Heart left ventricle (tissue), 16 donors: ENCODE results near the gene TMED5. TPM values are rescaled to one million over a fixed set of nuclear protein-coding genes. Genes with fewer than 3 reads are reported as not detected.

Experiments used
- ATAC-seq, 4 donors: fragments of 200-7000 bp; cut with Tn5 transposase; one replicate each; pipeline ENCODE4 v1.9.1; 2020 to 2022; ENCODE audit warnings: moderate library complexity in 4 of 4, mild to moderate bottlenecking in 3 of 4, moderate number of reproducible peaks in 1 of 4
- DNase-seq, 5 donors: peaks; one replicate each; pipeline ENCODE4 v3.0.0-alpha.2; 2020
- H3K27ac ChIP-seq, 12 donors: fragments of 200-600 bp; sonication (generic) in 4 of 12; one replicate each; pipeline versions ENCODE4 v1.5.0 to v1.8.0; 2016 to 2022; ENCODE audit warnings: mild to moderate bottlenecking in 2 of 12
- H3K27me3 ChIP-seq, 9 donors: fragments of 200-600 bp; sonication (generic) in 2 of 9; one replicate each; pipeline versions ENCODE4 v1.5.1 to v1.8.0; 2016 to 2022; ENCODE audit warnings: mild to moderate bottlenecking in 3 of 9
- H3K36me3 ChIP-seq, 9 donors: fragments of 200-600 bp; sonication (generic) in 2 of 9; one replicate each; pipeline versions ENCODE4 v1.5.0 to v1.8.0; 2018 to 2022; ENCODE audit warnings: mild to moderate bottlenecking in 2 of 9
- H3K4me1 ChIP-seq, 12 donors: fragments of 200-600 bp; sonication (generic) in 4 of 12; one replicate each; pipeline versions ENCODE4 v1.5.0 to v1.8.0; 2016 to 2022; ENCODE audit warnings: mild to moderate bottlenecking in 3 of 12
- H3K4me3 ChIP-seq, 12 donors: fragments of 200-600 bp; sonication (generic) in 4 of 12; one replicate each; pipeline versions ENCODE4 v1.5.0 to v1.8.0; 2017 to 2022; ENCODE audit warnings: mild to moderate bottlenecking in 9 of 12, moderate library complexity in 4 of 12
- H3K9me3 ChIP-seq, 12 donors: fragments of 200-600 bp; sonication (generic) in 4 of 12; one replicate each; pipeline versions ENCODE4 v1.5.0 to v1.8.0; 2016 to 2022; ENCODE audit warnings: mild to moderate bottlenecking in 1 of 12
- POLR2A ChIP-seq, 2 donors: fragments of 450-650 bp; IDR thresholded peaks; one replicate each; pipeline ENCODE4 v1.6.1; 2017; ENCODE audit warnings: antibody characterized with exemption in 2 of 2, mild to moderate bottlenecking in 2 of 2, moderate library complexity in 2 of 2
- WGBS, 4 donors: extraction: QIAGEN DNeasy Blood & Tissue Kit in 2 of 4; methylation state at CpG; one replicate each; pipeline versions ENCODE4 v1.1.5 to v1.1.7; 2013 to 2018; 5-methylcytosine and 5-hydroxymethylcytosine counted together
- intact Hi-C, 10 donors: fragments of 100-400 bp; cut with DNase I; formaldehyde crosslinking; loops; one replicate each; pipeline versions ENCODE4 v1.11.1 to v1.14.2; 2022
- polyA plus RNA-seq, 2 donors: library from polyadenylated mRNA; stranded (reverse); fragments of 200-250 nt; gene quantifications; one replicate each; pipeline ENCODE4 v1.2.3, GENCODE V29; 2013
- total RNA-seq, 9 donors: library from RNA; depleted of rRNA in 2 of 9; stranded (reverse); fragments of >200 nt in 2 of 9; fragmentation: NEBNext Ultra II Directional in 3 of 9; extraction: Animal tissue kit (Norgen Biotek cat#: 25700) in 3 of 9; gene quantifications; one replicate each; pipeline versions ENCODE4 v1.1.0 to v1.2.4, GENCODE V29; 2016 to 2023
- TF ChIP-seq, protein P1 (sequence below), 12 donors: fragments of 200-600 bp; sonication (generic) in 4 of 12; IDR thresholded peaks; one replicate each; pipeline versions ENCODE4 v1.5.0 to v1.8.0; 2018 to 2022; ENCODE audit warnings: antibody characterized with exemption in 12 of 12, mild to moderate bottlenecking in 5 of 12
- donor health status: ischemic (EF 13 %, LVEDD 7.1; RV severe dilation, severe dysfunction).
- donor health status: healthy with polysubstance abuse.
- donor health status: DM: no; HTN: yes; CAD: no.
- donor health status: DM: no; HTN: no; CAD: no.
- donor health status: ischemic (EF 25% LVEDD 6.9; RV normal size, moderate dysfunction).
- donor health status: ischemic (EF 25% LVEDD 5.7; RV mildly dilated, moderate dysfunction).
- donor health status: healthy.
- donor health status: DM: yes; HTN: yes; CAD: no.
- donor health status: ischemic (EF 35%, LVEDD 5.7; RV mildly dilated, moderate dysfunction).
- donor health status: nonischemic (EF 11% LVEDD 7.7; RV severe dilation, severe dysfunction).
- donor health status: DM: yes; HTN: yes; CAD: no.
- donor health status: PGD.
- donor health status: ischemic (EF 29% LVEDD 5.4; RV normal size, mild dysfunction).
- donor health status: nonischemic (EF 23%, LVEDD 6.1; RV moderate dilation, normal function).

TMED5 gene
- total and polyA plus RNA-seq, 11 donors: 9.2 to 95.3 (median 55.0) TPM

GRCh38 chr1:93137604-93138292 is 42.5 kb downstream of the TMED5 start:
- WGBS, 4 donors: 59 to 61% (median 61%) methylated on average over 3 of the region's 3 CpGs
- Histone ChIP-seq H3K36me3 (peaks cover 0 to 87% (median 71%) of the 10 kb centered on the region in 9 donors), H3K4me3 (no peak overlapping the region), H3K27ac (no peak overlapping the region), H3K27me3 (no peaks in the 10 kb centered on the region), H3K4me1 (no peaks in the 10 kb centered on the region), H3K9me3 (no peaks in the 10 kb centered on the region)
- DNase-seq: no peak
- ATAC-seq: no peak
- intact Hi-C loops: no loop called here
- TF ChIP-seq, protein P1, sequence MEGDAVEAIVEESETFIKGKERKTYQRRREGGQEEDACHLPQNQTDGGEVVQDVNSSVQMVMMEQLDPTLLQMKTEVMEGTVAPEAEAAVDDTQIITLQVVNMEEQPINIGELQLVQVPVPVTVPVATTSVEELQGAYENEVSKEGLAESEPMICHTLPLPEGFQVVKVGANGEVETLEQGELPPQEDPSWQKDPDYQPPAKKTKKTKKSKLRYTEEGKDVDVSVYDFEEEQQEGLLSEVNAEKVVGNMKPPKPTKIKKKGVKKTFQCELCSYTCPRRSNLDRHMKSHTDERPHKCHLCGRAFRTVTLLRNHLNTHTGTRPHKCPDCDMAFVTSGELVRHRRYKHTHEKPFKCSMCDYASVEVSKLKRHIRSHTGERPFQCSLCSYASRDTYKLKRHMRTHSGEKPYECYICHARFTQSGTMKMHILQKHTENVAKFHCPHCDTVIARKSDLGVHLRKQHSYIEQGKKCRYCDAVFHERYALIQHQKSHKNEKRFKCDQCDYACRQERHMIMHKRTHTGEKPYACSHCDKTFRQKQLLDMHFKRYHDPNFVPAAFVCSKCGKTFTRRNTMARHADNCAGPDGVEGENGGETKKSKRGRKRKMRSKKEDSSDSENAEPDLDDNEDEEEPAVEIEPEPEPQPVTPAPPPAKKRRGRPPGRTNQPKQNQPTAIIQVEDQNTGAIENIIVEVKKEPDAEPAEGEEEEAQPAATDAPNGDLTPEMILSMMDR (IDR thresholded peaks at IDR 0.05): no peak
- no peak for TF ChIP-seq POLR2A (IDR thresholded peaks at IDR 0.05)

GRCh38 chr1:93136445-93136844 is 43.8 kb downstream of the TMED5 start:
- Histone ChIP-seq H3K9me3 (no peaks in the 10 kb centered on the region), H3K27me3 (no peaks in the 10 kb centered on the region), H3K4me1 (no peaks in the 10 kb centered on the region), H3K27ac (no peak overlapping the region), H3K36me3 (peaks cover 0 to 86% (median 71%) of the 10 kb centered on the region in 9 donors), H3K4me3 (no peak overlapping the region)
- TF ChIP-seq POLR2A (IDR thresholded peaks at IDR 0.05): no peak
- TF ChIP-seq, protein P1 (IDR thresholded peaks at IDR 0.05): no peak
- DNase-seq (no peak), ATAC-seq (no peak)
- intact Hi-C loops: no loop called here
- WGBS, 4 donors: 94 to 96% (median 95%) methylated on average over 5 of the region's 5 CpGs

DNA sequence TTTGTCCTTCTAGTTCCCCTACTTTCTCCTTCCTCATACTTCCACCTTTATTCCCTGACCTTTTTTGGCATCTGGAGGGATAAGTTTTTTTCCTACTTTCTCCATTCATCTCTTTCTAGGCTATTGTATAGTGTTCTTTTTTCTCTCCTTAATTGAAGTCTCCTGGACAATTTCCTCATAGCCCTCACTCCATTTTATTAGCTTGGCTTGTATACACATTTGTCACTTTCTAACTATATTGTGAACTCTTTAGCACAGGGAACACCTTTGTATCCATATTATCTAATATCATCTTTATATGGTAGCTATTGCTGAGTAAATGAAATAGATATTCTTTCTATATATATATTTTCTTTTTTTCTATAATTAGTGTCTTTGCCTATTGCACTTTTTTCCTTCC is 47.6 kb downstream of the TMED5 start:
- H3K27me3 ChIP-seq: no peaks in the 10 kb centered on the region
- DNase-seq (no peak), ATAC-seq (no peak)
- no peaks in the 10 kb centered on the region for H3K4me1 ChIP-seq
- H3K4me3 ChIP-seq: no peak overlapping the region
- H3K36me3 ChIP-seq: peaks cover 0 to 83% (median 52%) of the 10 kb centered on the region in 9 donors
- TF ChIP-seq POLR2A (IDR thresholded peaks at IDR 0.05): no peak
- TF ChIP-seq, protein P1 (IDR thresholded peaks at IDR 0.05): no peak
- H3K9me3 ChIP-seq: no peaks in the 10 kb centered on the region
- intact Hi-C loops: no loop called here
- no peak overlapping the region for H3K27ac ChIP-seq

DNA sequence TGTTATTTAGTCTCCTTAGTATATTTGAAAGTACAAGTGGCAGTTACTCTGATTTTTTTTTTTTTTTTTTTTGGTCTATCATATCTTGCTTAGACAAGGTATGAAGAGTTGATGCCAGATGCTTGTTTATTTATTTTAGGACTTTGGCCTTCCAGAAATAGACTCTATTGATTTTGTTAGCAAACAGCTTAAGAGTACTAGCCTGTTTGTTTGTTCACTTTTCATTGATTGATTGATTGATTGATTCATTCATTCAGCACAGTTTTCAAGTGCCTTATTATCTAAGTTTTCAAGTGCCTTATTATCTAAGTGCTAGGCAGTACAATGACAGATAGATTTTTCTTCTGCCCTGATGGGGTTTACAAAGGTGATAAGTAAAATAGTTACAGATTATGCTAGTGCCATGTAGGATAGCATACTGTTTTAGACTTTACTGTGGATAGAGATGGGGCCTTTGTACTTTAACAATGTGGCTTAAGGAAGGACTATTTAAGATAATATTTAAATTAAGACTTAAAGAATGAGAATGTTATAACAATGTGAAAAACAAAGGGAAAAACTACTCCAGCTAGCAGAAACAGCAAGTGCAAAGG is 50.6 kb downstream of the TMED5 start:
- Histone ChIP-seq H3K9me3 (no peaks in the 10 kb centered on the region), H3K4me1 (no peaks in the 10 kb centered on the region), H3K27ac (no peak overlapping the region), H3K4me3 (no peak overlapping the region), H3K27me3 (no peaks in the 10 kb centered on the region), H3K36me3 (peaks cover 0 to 59% (median 38%) of the 10 kb centered on the region in 9 donors)
- intact Hi-C loops: no loop called here
- ATAC-seq (no peak), DNase-seq (no peak)
- no peak for TF ChIP-seq POLR2A (IDR thresholded peaks at IDR 0.05)
- TF ChIP-seq, protein P1 (IDR thresholded peaks at IDR 0.05): no peak
